Left renal pelvis (tissue), 4 donors: ENCODE data around the gene SDF2L1. TPM values are rescaled to one million over a fixed set of nuclear protein-coding genes. Genes with fewer than 3 reads are reported as not detected.
A peak's percentile ranks its signal among the peaks of the same experiment; 100 is the strongest.
"Not testable (repeated sequence)": the region's sequence is repeated elsewhere in the genome, so short reads cannot be mapped to it uniquely, and the experiment has no call there.

Experiments
- DNase-seq, 4 donors: peaks; one replicate each; pipeline ENCODE4 v3.0.0-alpha.2; 2013; ENCODE audit warnings: low read depth in 4 of 4, low spot score in 3 of 4
- polyA plus RNA-seq, 4 donors: library from polyadenylated mRNA; unstranded; fragments of 120-200 nt; gene quantifications; one replicate each; pipeline ENCODE4 v1.2.1, GENCODE V29; 2013; ENCODE audit not compliant: insufficient read length in 4 of 4

The SDF2L1 gene
- polyA plus RNA-seq, 4 donors: 8.8 to 23.2 (median 15.7) TPM

- DNase-seq: no peak
Observed at GRCh38 chr22:21635771-21636510, 6.2 kb upstream of the SDF2L1 start.

- no peak for DNase-seq
Observed at GRCh38 chr22:21636629-21637218, 5.4 kb upstream of the SDF2L1 start.

- DNase-seq: not testable (repeated sequence)
Observed at GRCh38 chr22:21637450-21637849, 4.7 kb upstream of the SDF2L1 start.

- no peak for DNase-seq
Observed at GRCh38 chr22:21639359-21639758, 2.7 kb upstream of the SDF2L1 start.

- DNase-seq: no peak
Observed at GRCh38 chr22:21640810-21641209, 1.3 kb upstream of the SDF2L1 start.

- no peak for DNase-seq
Observed at GRCh38 chr22:21641417-21641788, 699 bp upstream of the SDF2L1 start.

- DNase-seq: no peak
Observed at GRCh38 chr22:21642584-21643448, 714 bp downstream of the SDF2L1 start.

GRCh38 chr22:21643533-21644357 lies 1.6 kb downstream of the SDF2L1 start:
- DNase-seq: no peak

GRCh38 chr22:21645513-21645912 lies 3.4 kb downstream of the SDF2L1 start:
- DNase-seq: not testable (repeated sequence)

GRCh38 chr22:21646608-21647590 lies 4.8 kb downstream of the SDF2L1 start:
- DNase-seq: no peak

GRCh38 chr22:21650280-21650679 lies 8.2 kb downstream of the SDF2L1 start:
- DNase-seq: no peak

GRCh38 chr22:21650823-21651520 lies 8.9 kb downstream of the SDF2L1 start:
- DNase-seq: no peak

GRCh38 chr22:21651521-21652009 lies 9.5 kb downstream of the SDF2L1 start:
- no peak for DNase-seq

GRCh38 chr22:21652010-21652546 lies 10.0 kb downstream of the SDF2L1 start:
- peak in 1 of 4 donors; percentile 76 for DNase-seq

- DNase-seq: no peak
Observed at GRCh38 chr22:21652547-21653545, 10.7 kb downstream of the SDF2L1 start.

- no peak for DNase-seq
Observed at GRCh38 chr22:21657020-21657359, 14.9 kb downstream of the SDF2L1 start.

- no peak for DNase-seq
Observed at GRCh38 chr22:21657360-21658032, 15.4 kb downstream of the SDF2L1 start.
